Duodenal mucosa (tissue), 2 donors: ENCODE measurements around the gene ANKRD26.
"Not testable (repeated sequence)": the region's sequence is repeated elsewhere in the genome, so short reads cannot be mapped to it uniquely, and the experiment has no call there.

ENCODE experiments used
- H3K27ac ChIP-seq: one replicate; pipeline ENCODE4 v1.7.0; 2013; ENCODE audit warnings: low read depth, low read length
- H3K27me3 ChIP-seq, 2 donors: one replicate each; pipeline ENCODE4 v1.7.0; 2013; ENCODE audit warnings: low read length in 2 of 2, control low read depth in 1 of 2; ENCODE audit not compliant: insufficient read depth in 2 of 2, control insufficient read depth in 1 of 2
- H3K36me3 ChIP-seq, 2 donors: one replicate each; pipeline ENCODE4 v1.7.0; 2013; ENCODE audit warnings: low read length in 2 of 2, control low read depth in 1 of 2; ENCODE audit not compliant: insufficient read depth in 2 of 2, control insufficient read depth in 1 of 2
- H3K4me1 ChIP-seq, 2 donors: one replicate each; pipeline ENCODE4 v1.7.0; 2013; ENCODE audit warnings: low read length in 2 of 2, control low read depth in 1 of 2; ENCODE audit not compliant: insufficient read depth in 2 of 2, control insufficient read depth in 1 of 2
- H3K4me3 ChIP-seq, 2 donors: one replicate each; pipeline ENCODE4 v1.7.0; 2013; ENCODE audit warnings: low read length in 2 of 2, low read depth in 1 of 2
- H3K9ac ChIP-seq, 2 donors: one replicate each; pipeline ENCODE4 v1.7.0; 2013; ENCODE audit warnings: low read length in 2 of 2, low read depth in 1 of 2
- H3K9me3 ChIP-seq, 2 donors: one replicate each; pipeline ENCODE4 v1.7.0; 2013; ENCODE audit warnings: low read length in 2 of 2, control low read depth in 1 of 2; ENCODE audit not compliant: control insufficient read depth in 1 of 2

The ANKRD26 gene

GRCh38 chr10:27088119-27089044, 11.9 kb downstream of the ANKRD26 start:
- Histone ChIP-seq H3K4me1 (no peaks in the 10 kb centered on the region), H3K4me3 (no peak overlapping the region), H3K27ac (no peak overlapping the region), H3K9me3 (no peaks in the 10 kb centered on the region), H3K36me3 (peaks cover 3 to 30% of the 10 kb centered on the region in 2 donors), H3K27me3 (no peaks in the 10 kb centered on the region), H3K9ac (no peak overlapping the region)

GRCh38 chr10:27072436-27073114, 27.7 kb downstream of the ANKRD26 start:
- H3K36me3 ChIP-seq: peaks cover 16 to 41% of the 10 kb centered on the region in 2 donors
- no peaks in the 10 kb centered on the region for H3K4me1 ChIP-seq
- no peaks in the 10 kb centered on the region for H3K27me3 ChIP-seq
- no peak overlapping the region for H3K9ac ChIP-seq
- H3K27ac ChIP-seq: no peak overlapping the region
- H3K9me3 ChIP-seq: peaks cover 0 to 6% of the 10 kb centered on the region in 2 donors
- no peak overlapping the region for H3K4me3 ChIP-seq

DNA sequence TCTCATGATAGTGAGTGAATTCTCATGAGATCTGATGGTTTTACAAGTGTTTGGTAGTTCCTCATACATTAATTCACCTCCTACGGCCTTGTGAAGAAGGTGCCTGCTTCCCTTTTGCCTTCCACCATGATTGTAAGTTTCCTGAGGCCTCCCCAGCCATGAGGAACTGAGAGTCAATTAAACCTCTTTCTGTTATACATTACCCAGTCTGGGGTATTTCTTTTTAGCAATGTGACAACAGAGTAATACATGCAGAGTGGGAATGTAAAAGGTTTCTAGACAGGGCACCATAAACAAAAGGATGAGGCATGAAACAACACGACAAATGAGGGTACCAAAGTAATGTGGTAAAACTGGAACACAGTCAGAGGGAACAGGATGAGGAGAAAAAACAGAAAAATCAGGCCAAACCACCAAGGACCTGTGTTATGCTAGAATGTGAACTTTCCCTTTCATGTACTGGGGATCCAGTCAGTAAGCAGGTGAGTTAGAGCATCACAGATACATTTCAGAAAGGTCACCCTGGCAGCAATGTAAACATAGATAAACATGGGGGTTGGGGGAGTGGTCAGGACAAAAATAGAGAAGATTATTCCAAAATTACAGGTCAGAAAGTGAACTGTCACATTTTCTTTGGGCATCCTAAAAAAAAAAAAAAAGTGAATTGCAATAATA, 31.9 kb downstream of the ANKRD26 start:
- no peaks in the 10 kb centered on the region for H3K27me3 ChIP-seq
- no peaks in the 10 kb centered on the region for H3K4me1 ChIP-seq
- no peak overlapping the region for H3K4me3 ChIP-seq
- peaks cover 6 to 36% of the 10 kb centered on the region in 2 donors for H3K36me3 ChIP-seq
- no peak overlapping the region for H3K27ac ChIP-seq
- H3K9ac ChIP-seq: no peak overlapping the region
- H3K9me3 ChIP-seq: no peaks in the 10 kb centered on the region

GRCh38 chr10:27065084-27065483, 35.2 kb downstream of the ANKRD26 start:
- Histone ChIP-seq H3K27ac (no peak overlapping the region), H3K9ac (no peak overlapping the region), H3K36me3 (peaks cover 4 to 34% of the 10 kb centered on the region in 2 donors), H3K27me3 (no peaks in the 10 kb centered on the region), H3K9me3 (no peaks in the 10 kb centered on the region), H3K4me3 (no peak overlapping the region), H3K4me1 (no peaks in the 10 kb centered on the region)

- no peaks in the 10 kb centered on the region for H3K9me3 ChIP-seq
- no peaks in the 10 kb centered on the region for H3K27me3 ChIP-seq
- no peak overlapping the region for H3K27ac ChIP-seq
- peaks cover 3% of the 10 kb centered on the region in 2 donors for H3K36me3 ChIP-seq
- H3K4me3 ChIP-seq: no peak overlapping the region
- H3K9ac ChIP-seq: no peak overlapping the region
- no peaks in the 10 kb centered on the region for H3K4me1 ChIP-seq
These were observed 47.6 kb downstream of the ANKRD26 start for GRCh38 chr10:27052656-27053055.

DNA sequence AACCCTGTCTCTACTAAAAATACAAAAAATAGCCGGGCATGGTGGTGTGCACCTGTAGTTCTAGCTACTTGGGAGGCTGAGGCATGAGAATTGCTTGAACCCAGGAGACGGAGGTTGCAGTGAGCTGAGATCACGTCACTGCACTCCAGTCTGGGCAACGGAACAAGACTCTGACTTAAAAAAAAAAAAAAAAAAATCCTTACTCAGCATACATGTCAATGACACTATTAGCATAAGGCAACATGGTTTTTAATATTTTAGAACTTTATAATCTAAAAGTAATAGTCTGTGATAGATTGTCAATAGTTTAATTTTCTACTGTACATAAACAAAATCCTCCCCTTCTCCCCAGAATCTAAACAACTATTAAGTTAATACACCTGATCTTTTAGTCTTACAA, 55.0 kb downstream of the ANKRD26 start:
- not testable (repeated sequence) for H3K9me3 ChIP-seq, H3K4me3 ChIP-seq, H3K27me3 ChIP-seq, H3K9ac ChIP-seq, H3K27ac ChIP-seq, H3K4me1 ChIP-seq
- H3K36me3 ChIP-seq: peaks cover 0 to 11% of the 10 kb centered on the region in 2 donors

GRCh38 chr10:27041196-27041595, 59.1 kb downstream of the ANKRD26 start:
- Histone ChIP-seq H3K9me3 (no peaks in the 10 kb centered on the region), H3K36me3 (peaks cover 0 to 16% of the 10 kb centered on the region in 2 donors), H3K4me3 (no peak overlapping the region), H3K4me1 (no peaks in the 10 kb centered on the region), H3K27ac (no peak overlapping the region), H3K9ac (no peak overlapping the region), H3K27me3 (no peaks in the 10 kb centered on the region)

DNA sequence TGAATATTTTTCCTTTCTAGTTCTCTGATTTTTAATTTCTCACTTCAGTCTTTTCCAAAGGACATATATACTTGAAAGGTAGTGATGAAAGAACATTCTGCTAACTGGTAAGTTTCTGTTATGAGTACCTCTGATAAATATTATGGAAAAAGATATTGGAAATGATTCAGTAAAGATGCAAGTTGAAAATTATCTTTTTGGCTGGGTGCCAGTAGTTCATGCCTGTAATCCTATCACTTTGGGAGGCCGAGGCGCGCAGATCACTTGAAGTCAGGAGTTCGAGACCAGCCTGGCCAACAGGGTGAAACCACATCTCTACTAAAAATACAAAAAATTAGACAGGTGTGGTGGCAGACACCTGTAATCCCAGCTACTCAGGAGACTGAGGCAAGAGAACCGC, 62.1 kb downstream of the ANKRD26 start:
- Histone ChIP-seq H3K9ac (no peak overlapping the region), H3K4me1 (no peaks in the 10 kb centered on the region), H3K4me3 (no peak overlapping the region), H3K27me3 (no peaks in the 10 kb centered on the region), H3K27ac (no peak overlapping the region), H3K9me3 (no peaks in the 10 kb centered on the region), H3K36me3 (peaks cover 0 to 16% of the 10 kb centered on the region in 2 donors)

DNA sequence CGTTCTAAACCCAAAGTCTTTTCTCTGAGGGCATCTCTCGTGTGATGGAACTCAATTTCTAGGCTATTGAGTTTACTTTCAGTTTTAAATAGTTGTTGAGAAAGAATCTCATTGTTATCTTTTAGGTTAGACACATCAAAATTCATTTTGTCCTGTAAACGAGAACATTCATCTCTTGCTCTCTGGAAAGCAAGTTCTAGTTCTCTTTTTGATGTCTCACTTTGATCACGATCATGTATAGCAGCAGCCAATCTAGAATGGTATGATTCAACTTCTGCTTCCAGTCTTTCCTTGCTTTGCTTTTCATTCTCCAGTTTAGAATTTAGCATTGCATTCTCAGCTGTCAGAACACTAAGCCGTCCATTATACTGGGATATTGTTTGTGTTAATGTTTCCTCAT, 65.1 kb downstream of the ANKRD26 start:
- Histone ChIP-seq H3K27ac (no peak overlapping the region), H3K36me3 (peaks cover 0 to 16% of the 10 kb centered on the region in 2 donors), H3K9me3 (no peaks in the 10 kb centered on the region), H3K4me3 (no peak overlapping the region), H3K27me3 (no peaks in the 10 kb centered on the region), H3K4me1 (no peaks in the 10 kb centered on the region), H3K9ac (no peak overlapping the region)

DNA sequence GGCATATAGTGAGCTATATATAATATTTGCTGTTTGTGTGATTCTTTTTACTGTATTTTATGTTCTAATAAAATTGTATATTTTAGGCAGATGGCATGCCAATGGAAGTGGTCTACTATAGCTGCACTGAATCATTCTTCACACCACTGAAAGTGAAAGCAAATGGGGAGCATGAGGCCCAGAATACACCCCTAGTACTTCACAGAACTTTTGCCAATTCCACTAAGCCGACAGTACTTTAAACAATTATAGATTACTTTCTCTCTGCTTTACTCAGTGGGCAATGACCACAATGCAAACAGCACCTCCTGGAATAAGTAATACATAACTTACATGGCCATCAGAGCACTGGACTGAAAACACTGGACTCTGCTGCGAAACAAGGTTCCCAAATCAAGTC, 70.2 kb downstream of the ANKRD26 start:
- Histone ChIP-seq H3K9me3 (no peaks in the 10 kb centered on the region), H3K4me3 (no peak overlapping the region), H3K4me1 (no peaks in the 10 kb centered on the region), H3K9ac (no peak overlapping the region), H3K27me3 (no peaks in the 10 kb centered on the region), H3K27ac (no peak overlapping the region), H3K36me3 (peaks cover 7 to 12% of the 10 kb centered on the region in 2 donors)
